H9 (cell line): ENCODE data around the gene PHF21A. TPM values are rescaled to one million over a fixed set of nuclear protein-coding genes. Genes with fewer than 3 reads are reported as not detected.
A peak's percentile ranks its signal among the peaks of the same experiment; 100 is the strongest.

ENCODE experiments used
- DNase-seq: peaks from one replicate; pipeline ENCODE4 v3.0.0-alpha.2; 2017
- H2AFZ ChIP-seq: one replicate; pipeline ENCODE4 v1.6.1; 2013; ENCODE audit warnings: mild to moderate bottlenecking, low read length, control low read depth, moderate library complexity
- H2AK5ac ChIP-seq: 2 replicates; pipeline ENCODE4 v1.6.1; 2013; ENCODE audit warnings: low read length, control low read depth, mixed read lengths; ENCODE audit not compliant: insufficient read length
- H2BK120ac ChIP-seq: one replicate; pipeline ENCODE4 v1.6.1; 2013; ENCODE audit warnings: low read depth, mild to moderate bottlenecking, low read length, control low read depth, inconsistent platforms; ENCODE audit not compliant: poor library complexity, severe bottlenecking
- H2BK12ac ChIP-seq: 2 replicates; pipeline ENCODE4 v1.6.1; 2013; ENCODE audit warnings: low read length, control low read depth, mixed read lengths, low read depth; ENCODE audit not compliant: insufficient read length
- H2BK15ac ChIP-seq: 2 replicates; pipeline ENCODE4 v1.6.1; 2013; ENCODE audit warnings: low read depth, low read length, control low read depth
- H2BK20ac ChIP-seq: one replicate; pipeline ENCODE4 v1.6.1; 2013; ENCODE audit warnings: low read depth, mild to moderate bottlenecking, low read length, control low read depth, inconsistent platforms; ENCODE audit not compliant: poor library complexity, severe bottlenecking
- H2BK5ac ChIP-seq: 2 replicates; pipeline ENCODE4 v1.6.1; 2013; ENCODE audit warnings: low read length, control low read depth, mixed read lengths; ENCODE audit not compliant: insufficient read length
- H3K14ac ChIP-seq: 2 replicates; pipeline ENCODE4 v1.6.1; 2013; ENCODE audit warnings: low read length, control low read depth; ENCODE audit not compliant: insufficient read depth
- H3K18ac ChIP-seq: 2 replicates; pipeline ENCODE4 v1.6.1; 2013; ENCODE audit warnings: low read depth, mild to moderate bottlenecking, mixed read lengths, low read length, control low read depth; ENCODE audit not compliant: insufficient read length
- H3K23ac ChIP-seq: 2 replicates; pipeline ENCODE4 v1.6.1; 2013; ENCODE audit warnings: low read length, control low read depth, mixed read lengths, low read depth; ENCODE audit not compliant: insufficient read length
- H3K23me2 ChIP-seq: 2 replicates; pipeline ENCODE4 v1.6.1; 2013; ENCODE audit warnings: low read depth, mild to moderate bottlenecking, mixed read lengths, low read length, control low read depth; ENCODE audit not compliant: insufficient read length, poor library complexity, severe bottlenecking
- H3K27ac ChIP-seq: 2 replicates; pipeline ENCODE4 v1.5.1; 2013; ENCODE audit warnings: low read length, control low read depth, mixed read lengths, low read depth; ENCODE audit not compliant: insufficient read length
- H3K27me3 ChIP-seq: 2 replicates; pipeline ENCODE4 v1.6.1; 2013; ENCODE audit warnings: low read length, control low read depth, inconsistent platforms; ENCODE audit not compliant: insufficient read depth
- H3K4ac ChIP-seq: 2 replicates; pipeline ENCODE4 v1.6.1; 2013; ENCODE audit warnings: low read depth, mild to moderate bottlenecking, control low read depth, inconsistent platforms, low read length, moderate library complexity
- H3K4me1 ChIP-seq: 2 replicates; pipeline ENCODE4 v1.6.1; 2013; ENCODE audit warnings: low read length, control low read depth, inconsistent platforms; ENCODE audit not compliant: insufficient read depth
- H3K4me2 ChIP-seq: 2 replicates; pipeline ENCODE4 v1.6.1; 2013; ENCODE audit warnings: low read length, control low read depth, mixed read lengths; ENCODE audit not compliant: insufficient read length, insufficient read depth
- H3K56ac ChIP-seq: 2 replicates; pipeline ENCODE4 v1.6.1; 2013; ENCODE audit warnings: low read depth, mild to moderate bottlenecking, mixed read lengths, low read length, control low read depth; ENCODE audit not compliant: insufficient read length
- H3K79me1 ChIP-seq: 2 replicates; pipeline ENCODE4 v1.6.1; 2013; ENCODE audit warnings: low read depth, mild to moderate bottlenecking, moderate library complexity, low read length, control low read depth, inconsistent platforms; ENCODE audit not compliant: insufficient read depth, poor library complexity, severe bottlenecking
- H3K79me2 ChIP-seq: 2 replicates; pipeline ENCODE4 v1.6.1; 2013; ENCODE audit warnings: low read length, control low read depth, inconsistent platforms; ENCODE audit not compliant: insufficient read depth
- H3K9ac ChIP-seq: 2 replicates; pipeline ENCODE4 v1.6.1; 2013; ENCODE audit warnings: low read length, control low read depth, mixed read lengths; ENCODE audit not compliant: insufficient read length; ENCODE audit errors: extremely low read depth
- H3K9me3 ChIP-seq: one replicate; pipeline ENCODE4 v1.6.1; 2013; ENCODE audit warnings: low read depth, low read length, inconsistent platforms; ENCODE audit not compliant: control insufficient read depth
- H3T11ph ChIP-seq: one replicate; pipeline ENCODE4 v1.6.1; 2013; ENCODE audit warnings: mild to moderate bottlenecking, low read length, control low read depth, inconsistent platforms
- H4K20me1 ChIP-seq: one replicate; pipeline ENCODE4 v1.6.1; 2013; ENCODE audit not compliant: control insufficient read depth, insufficient read length, insufficient read depth
- H4K5ac ChIP-seq: 2 replicates; pipeline ENCODE4 v1.6.1; 2013; ENCODE audit warnings: low read depth, mild to moderate bottlenecking, mixed read lengths, low read length, control low read depth; ENCODE audit not compliant: insufficient read length
- H4K8ac ChIP-seq: replicated peaks from 2 replicates; pipeline ENCODE4 v1.6.1; 2013; ENCODE audit warnings: low read length, control low read depth, mixed read lengths, low read depth; ENCODE audit not compliant: insufficient read length
- H4K91ac ChIP-seq: 2 replicates; pipeline ENCODE4 v1.6.1; 2013; ENCODE audit warnings: low read depth, mild to moderate bottlenecking, moderate library complexity, mixed read lengths, low read length, control low read depth; ENCODE audit not compliant: insufficient read length
- H3K27ac Mint-ChIP-seq, 3 experiments: 2 replicates in 2 of 3; 3 replicates in 1 of 3; pipeline ENCODE4 v1.8.0; 2020 to 2021; ENCODE audit warnings: mixed read lengths in 3 of 3, mild to moderate bottlenecking in 1 of 3, moderate library complexity in 1 of 3
- H3K27me3 Mint-ChIP-seq: 2 replicates; pipeline ENCODE4 v1.8.0; 2021; ENCODE audit warnings: low read depth, mild to moderate bottlenecking, moderate library complexity, mixed read lengths
- H3K36me3 Mint-ChIP-seq, 3 experiments: 2 replicates in 2 of 3; 3 replicates in 1 of 3; pipeline ENCODE4 v1.8.0; 2020 to 2021; ENCODE audit warnings: low read depth in 3 of 3, mixed read lengths in 3 of 3; ENCODE audit not compliant: insufficient read depth in 1 of 3
- H3K4me1 Mint-ChIP-seq, 2 experiments: 2 replicates each; pipeline ENCODE4 v1.8.0; 2020; ENCODE audit warnings: mixed read lengths in 2 of 2
- H3K4me3 Mint-ChIP-seq, 2 experiments: 2 replicates in 1 of 2; 3 replicates in 1 of 2; pipeline ENCODE4 v1.8.0; 2020 to 2021; ENCODE audit warnings: mild to moderate bottlenecking in 2 of 2, mixed read lengths in 2 of 2, moderate library complexity in 1 of 2
- H3K9me3 Mint-ChIP-seq, 2 experiments: 2 replicates in 1 of 2; 3 replicates in 1 of 2; pipeline ENCODE4 v1.8.0; 2020; ENCODE audit warnings: mild to moderate bottlenecking in 2 of 2, mixed read lengths in 2 of 2, moderate library complexity in 1 of 2
- CTCF ChIP-seq: fragments of 200-600 bp; sonication (generic); conservative IDR thresholded peaks from 3 replicates; pipeline ENCODE4 v1.8.0; 2021; ENCODE audit warnings: antibody characterized with exemption, mild to moderate bottlenecking
- WGBS: extraction: QIAGEN DNeasy Blood & Tissue Kit; methylation state at CpG from one replicate; pipeline ENCODE4 v1.1.7; 2013; ENCODE audit warnings: missing lambda C conversion rate, low lambda C conversion rate, mixed read lengths; ENCODE audit not compliant: insufficient read length; ENCODE audit errors: extremely low coverage; 5-methylcytosine and 5-hydroxymethylcytosine counted together
- total RNA-seq: library from RNA; stranded (reverse); gene quantifications from 2 replicates; pipeline ENCODE4 v1.2.1, GENCODE V29; 2021

The PHF21A gene
- total RNA-seq, 1 experiment from 2014 or later = 33.8 TPM

- Histone ChIP-seq H2BK120ac (no peak overlapping the region), H4K20me1 (no peaks in the 10 kb centered on the region), H4K91ac (no peak overlapping the region), H2BK12ac (no peak overlapping the region), H3T11ph (no peak overlapping the region), H3K4me1 (no peaks in the 10 kb centered on the region), H3K4me2 (no peak overlapping the region), H3K18ac (no peak overlapping the region), H4K8ac (no peak overlapping the region), H4K5ac (no peak overlapping the region), H3K23ac (no peak overlapping the region), H3K9me3 (no peaks in the 10 kb centered on the region), H3K27ac (no peak overlapping the region), H2AFZ (no peak overlapping the region), H2AK5ac (no peak overlapping the region), H2BK15ac (no peak overlapping the region), H3K14ac (no peak overlapping the region; the same call in 1 of the 2 replicates), H2BK5ac (no peak overlapping the region), H2BK20ac (no peak overlapping the region), H3K56ac (no peak overlapping the region), H3K79me2 (no peaks in the 10 kb centered on the region), H3K9ac (no peak overlapping the region), H3K23me2 (peaks cover 8% of the 10 kb centered on the region), H3K79me1 (no peaks in the 10 kb centered on the region), H3K4ac (no peak overlapping the region), H3K27me3 (no peaks in the 10 kb centered on the region; the same call in 1 of the 2 replicates)
- Mint-ChIP-seq H3K27ac (peak overlapping the region in 1 of 3 experiments; percentile 81; a peak in 2 of 7 replicates), H3K27me3 (peaks cover 6% of the 10 kb centered on the region), H3K4me1 (peaks cover 10 to 11% of the 10 kb centered on the region in 2 experiments), H3K4me3 (no peak overlapping the region; a peak in 1 of 5 replicates), H3K36me3 (peaks cover 10 to 33% (median 19%) of the 10 kb centered on the region in 3 experiments), H3K9me3 (no peaks in the 10 kb centered on the region)
- no CpG with 5 or more reads among the region's 15 CpGs for WGBS
- DNase-seq = no peak
- TF ChIP-seq CTCF = no peak
These were observed 216.8 kb downstream of the PHF21A start for GRCh38 chr11:45904309-45904915.
